IMR-90 (cell line): ENCODE measurements around the gene NKD1. TPM values are rescaled to one million over a fixed set of nuclear protein-coding genes. Genes with fewer than 3 reads are reported as not detected.

Source experiments
- ATAC-seq: fragments of 200-7000 bp; cut with Tn5 transposase; 2 replicates; pipeline ENCODE4 v1.9.1; 2020; ENCODE audit warnings: low read depth, mild to moderate bottlenecking, moderate library complexity
- BruUV-seq: library from RNA; stranded (reverse); fragments of 400-500 nt; replicated peaks from 2 replicates; lab custom pipeline; 2021; lab: Mats Ljungman, UMichigan
- CTCF ChIA-PET: fragments of 300-600 bp; formaldehyde crosslinking; extraction: SDS; loops from one replicate; lab custom pipeline; 2021; ENCODE audit warnings: antibody characterized with exemption; lab: Yijun Ruan, JAX
- POLR2A ChIA-PET: fragments of 300-600 bp; sonication (Branson Sonifier 250); formaldehyde crosslinking; loops from one replicate; lab custom pipeline; 2022; ENCODE audit warnings: antibody characterized with exemption; ENCODE audit not compliant: unreplicated experiment; lab: Charles Lee
- DNase-seq: peaks from one replicate; pipeline ENCODE4 v3.0.0; 2013
- H2AFZ ChIP-seq: replicated peaks from 2 replicates; pipeline ENCODE3; 2013; ENCODE audit warnings: low read length, mild to moderate bottlenecking; ENCODE audit not compliant: poor library complexity
- H2AK5ac ChIP-seq: 2 replicates; pipeline ENCODE4 v1.6.1; 2013; ENCODE audit warnings: low read depth, low read length, inconsistent platforms
- H2AK9ac ChIP-seq: replicated peaks from 2 replicates; pipeline ENCODE3; 2013; ENCODE audit warnings: mild to moderate bottlenecking, low read depth, low read length, moderate library complexity; ENCODE audit not compliant: poor library complexity
- H2BK120ac ChIP-seq: 2 replicates; pipeline ENCODE4 v1.6.1; 2013; ENCODE audit warnings: low read depth, low read length, inconsistent platforms
- H2BK15ac ChIP-seq: 3 replicates; pipeline ENCODE4 v1.6.1; 2013; ENCODE audit warnings: low read depth, low read length, inconsistent platforms
- H2BK20ac ChIP-seq: 2 replicates; pipeline ENCODE4 v1.6.1; 2013; ENCODE audit warnings: low read depth, mild to moderate bottlenecking, inconsistent platforms, low read length, moderate library complexity
- H2BK5ac ChIP-seq: 2 replicates; pipeline ENCODE4 v1.6.1; 2013; ENCODE audit warnings: mild to moderate bottlenecking, low read depth, low read length, inconsistent platforms; ENCODE audit not compliant: poor library complexity, severe bottlenecking
- H3K14ac ChIP-seq: replicated peaks from 2 replicates; pipeline ENCODE4 v1.6.1; 2013; ENCODE audit warnings: low read depth, low read length, inconsistent platforms
- H3K18ac ChIP-seq: 2 replicates; pipeline ENCODE4 v1.6.1; 2013; ENCODE audit warnings: low read depth, low read length, control low read depth
- H3K23ac ChIP-seq: 2 replicates; pipeline ENCODE4 v1.6.1; 2013; ENCODE audit warnings: low read depth, low read length, inconsistent platforms
- H3K27ac ChIP-seq: 2 replicates; pipeline ENCODE4 v1.5.1; 2013; ENCODE audit warnings: mild to moderate bottlenecking, control low read depth, low read length; ENCODE audit not compliant: insufficient read depth
- H3K27me3 ChIP-seq: 2 replicates; pipeline ENCODE4 v1.6.1; 2013; ENCODE audit warnings: low read length; ENCODE audit not compliant: control insufficient read depth, insufficient read depth
- H3K36me3 ChIP-seq: 2 replicates; pipeline ENCODE4 v1.6.1; 2013; ENCODE audit warnings: low read length, mixed read lengths; ENCODE audit not compliant: control insufficient read depth, insufficient read depth
- H3K4ac ChIP-seq: 2 replicates; pipeline ENCODE4 v1.6.1; 2013; ENCODE audit warnings: low read depth, low read length, inconsistent platforms
- H3K4me1 ChIP-seq: 2 replicates; pipeline ENCODE4 v1.6.1; 2013; ENCODE audit warnings: low read length, mixed read lengths; ENCODE audit not compliant: control insufficient read depth, insufficient read depth
- H3K4me2 ChIP-seq: 2 replicates; pipeline ENCODE4 v1.6.1; 2013; ENCODE audit warnings: low read depth, mild to moderate bottlenecking, control low read depth, low read length, moderate library complexity
- H3K4me3 ChIP-seq: 2 replicates; pipeline ENCODE4 v1.5.1; 2013; ENCODE audit warnings: low read depth, mild to moderate bottlenecking, control low read depth, low read length, moderate library complexity; ENCODE audit not compliant: insufficient read depth
- H3K56ac ChIP-seq: 2 replicates; pipeline ENCODE4 v1.6.1; 2013; ENCODE audit warnings: low read length, inconsistent platforms; ENCODE audit not compliant: insufficient read depth; ENCODE audit errors: extremely low read depth
- H3K79me1 ChIP-seq, 2 experiments: 2 replicates each; pipeline ENCODE4 v1.6.1; 2013; ENCODE audit warnings: low read length in 2 of 2, inconsistent platforms in 1 of 2, low read depth in 1 of 2
- H3K9ac ChIP-seq: 2 replicates; pipeline ENCODE4 v1.6.1; 2013; ENCODE audit warnings: low read depth, low read length, control low read depth
- H3K9me1 ChIP-seq: 2 replicates; pipeline ENCODE4 v1.6.1; 2013; ENCODE audit warnings: low read length, inconsistent platforms; ENCODE audit not compliant: insufficient read depth
- H3K9me3 ChIP-seq: 2 replicates; pipeline ENCODE4 v1.6.1; 2013; ENCODE audit warnings: low read length; ENCODE audit not compliant: control insufficient read depth, insufficient read depth
- H4K20me1 ChIP-seq: 2 replicates; pipeline ENCODE4 v1.6.1; 2013; ENCODE audit warnings: low read length, inconsistent platforms; ENCODE audit not compliant: insufficient read depth
- H4K5ac ChIP-seq: 2 replicates; pipeline ENCODE4 v1.6.1; 2013; ENCODE audit warnings: mild to moderate bottlenecking, low read depth, low read length, control low read depth
- H4K8ac ChIP-seq, 2 experiments: 2 replicates each; pipeline ENCODE4 v1.6.1; 2013; ENCODE audit warnings: low read depth in 2 of 2, low read length in 2 of 2, control low read depth in 1 of 2, inconsistent platforms in 1 of 2
- H4K91ac ChIP-seq: 2 replicates; pipeline ENCODE4 v1.6.1; 2013; ENCODE audit warnings: low read depth, low read length, inconsistent platforms; ENCODE audit not compliant: insufficient read depth
- MAFK ChIP-seq: IDR thresholded peaks from 2 replicates; pipeline ENCODE4 v1.6.1; 2012; ENCODE audit warnings: low read depth, low read length, improper control_type of control experiment
- WGBS, 2 experiments: methylation state at CpG; one replicate each; pipeline versions ENCODE4 v1.1.5 to v1.1.7; 2013; ENCODE audit warnings: missing lambda C conversion rate in 2 of 2; ENCODE audit not compliant: insufficient read length in 1 of 2; ENCODE audit errors: extremely low coverage in 2 of 2; 5-methylcytosine and 5-hydroxymethylcytosine counted together
- dilution Hi-C: fragments of 300-500 bp; cut with HindIII; formaldehyde crosslinking; loops from one replicate; pipeline ENCODE4 v1.14.3; 2018; ENCODE audit warnings: low sequenced_read_pairs; ENCODE audit not compliant: unreplicated experiment
- in situ Hi-C: fragments of 300-500 bp; cut with MboI; formaldehyde crosslinking; loops from 3 replicates; pipeline ENCODE4 v1.14.3; 2019; ENCODE audit warnings: low sequenced_read_pairs, inconsistent platforms, mixed read lengths
- intact Hi-C: fragments of 100-400 bp; cut with micrococcal nuclease; formaldehyde crosslinking; loops from 2 replicates; pipeline ENCODE4 v1.10.0; 2022
- polyA plus RNA-seq, 3 experiments: library from polyadenylated mRNA; depleted of rRNA; stranded (reverse); fragments of >200 nt; gene quantifications; 2 replicates each; pipeline ENCODE4 v1.2.3, GENCODE V29; 2012; ENCODE audit warnings: low replicate concordance in 1 of 3
- total RNA-seq: library from RNA; depleted of rRNA; stranded (reverse); fragments of >200 nt; gene quantifications from 2 replicates; pipeline ENCODE4 v1.2.3, GENCODE V29; 2012

The NKD1 gene
- total and polyA plus RNA-seq, 2 of the 4 experiments (the other 2 are of a cell fraction), result not detected

GRCh38 chr16:50602126-50602525 is 53.9 kb downstream of the NKD1 start:
- Histone ChIP-seq H2AK9ac (no peak overlapping the region), H4K91ac (no peak overlapping the region), H3K9ac (no peak overlapping the region), H3K9me1 (no peaks in the 10 kb centered on the region), H3K27me3 (peaks cover 11% of the 10 kb centered on the region), H2AK5ac (no peak overlapping the region), H2AFZ (no peak overlapping the region), H3K14ac (no peak overlapping the region), H3K4me2 (no peak overlapping the region), H2BK15ac (no peak overlapping the region), H3K27ac (no peak overlapping the region), H3K36me3 (no peaks in the 10 kb centered on the region), H3K9me3 (no peaks in the 10 kb centered on the region), H2BK5ac (no peak overlapping the region), H3K79me1 (no peaks in the 10 kb centered on the region), H4K8ac (no peak overlapping the region), H3K4ac (no peak overlapping the region), H2BK120ac (no peak overlapping the region), H2BK20ac (no peak overlapping the region), H3K23ac (no peak overlapping the region), H3K18ac (no peak overlapping the region), H4K5ac (no peak overlapping the region), H3K4me3 (no peak overlapping the region), H3K56ac (no peak overlapping the region), H4K20me1 (no peaks in the 10 kb centered on the region), H3K4me1 (no peaks in the 10 kb centered on the region)
- no peak for TF ChIP-seq MAFK
- DNase-seq (no peak), ATAC-seq (no peak)
- dilution Hi-C loops, result no loop called here
- intact Hi-C loops, result no loop called here
- in situ Hi-C loops, result no loop called here
- WGBS, 2 experiments, result 72% methylated on average over 2 of the region's 5 CpGs; no CpG with 5 or more reads in 1 of the 2 experiments
- BruUV-seq, result no TSS peak
- CTCF ChIA-PET, result no interaction called here
- POLR2A ChIA-PET, result no interaction called here
